GM12873 (cell line): ENCODE data around the gene MBNL2.

Experiments
- TF ChIP-seq, protein P1 (sequence below): IDR thresholded peaks from 2 replicates; pipeline ENCODE4 v1.5.1; 2012; ENCODE audit warnings: low read depth, mild to moderate bottlenecking, moderate library complexity, low read length, control low read depth; ENCODE audit not compliant: insufficient read depth; ENCODE audit errors: missing control alignments

MBNL2 gene

GRCh38 chr13:97307882-97308624 lies 85.9 kb downstream of the MBNL2 start:
- TF ChIP-seq, protein P1, sequence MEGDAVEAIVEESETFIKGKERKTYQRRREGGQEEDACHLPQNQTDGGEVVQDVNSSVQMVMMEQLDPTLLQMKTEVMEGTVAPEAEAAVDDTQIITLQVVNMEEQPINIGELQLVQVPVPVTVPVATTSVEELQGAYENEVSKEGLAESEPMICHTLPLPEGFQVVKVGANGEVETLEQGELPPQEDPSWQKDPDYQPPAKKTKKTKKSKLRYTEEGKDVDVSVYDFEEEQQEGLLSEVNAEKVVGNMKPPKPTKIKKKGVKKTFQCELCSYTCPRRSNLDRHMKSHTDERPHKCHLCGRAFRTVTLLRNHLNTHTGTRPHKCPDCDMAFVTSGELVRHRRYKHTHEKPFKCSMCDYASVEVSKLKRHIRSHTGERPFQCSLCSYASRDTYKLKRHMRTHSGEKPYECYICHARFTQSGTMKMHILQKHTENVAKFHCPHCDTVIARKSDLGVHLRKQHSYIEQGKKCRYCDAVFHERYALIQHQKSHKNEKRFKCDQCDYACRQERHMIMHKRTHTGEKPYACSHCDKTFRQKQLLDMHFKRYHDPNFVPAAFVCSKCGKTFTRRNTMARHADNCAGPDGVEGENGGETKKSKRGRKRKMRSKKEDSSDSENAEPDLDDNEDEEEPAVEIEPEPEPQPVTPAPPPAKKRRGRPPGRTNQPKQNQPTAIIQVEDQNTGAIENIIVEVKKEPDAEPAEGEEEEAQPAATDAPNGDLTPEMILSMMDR: no peak

DNA sequence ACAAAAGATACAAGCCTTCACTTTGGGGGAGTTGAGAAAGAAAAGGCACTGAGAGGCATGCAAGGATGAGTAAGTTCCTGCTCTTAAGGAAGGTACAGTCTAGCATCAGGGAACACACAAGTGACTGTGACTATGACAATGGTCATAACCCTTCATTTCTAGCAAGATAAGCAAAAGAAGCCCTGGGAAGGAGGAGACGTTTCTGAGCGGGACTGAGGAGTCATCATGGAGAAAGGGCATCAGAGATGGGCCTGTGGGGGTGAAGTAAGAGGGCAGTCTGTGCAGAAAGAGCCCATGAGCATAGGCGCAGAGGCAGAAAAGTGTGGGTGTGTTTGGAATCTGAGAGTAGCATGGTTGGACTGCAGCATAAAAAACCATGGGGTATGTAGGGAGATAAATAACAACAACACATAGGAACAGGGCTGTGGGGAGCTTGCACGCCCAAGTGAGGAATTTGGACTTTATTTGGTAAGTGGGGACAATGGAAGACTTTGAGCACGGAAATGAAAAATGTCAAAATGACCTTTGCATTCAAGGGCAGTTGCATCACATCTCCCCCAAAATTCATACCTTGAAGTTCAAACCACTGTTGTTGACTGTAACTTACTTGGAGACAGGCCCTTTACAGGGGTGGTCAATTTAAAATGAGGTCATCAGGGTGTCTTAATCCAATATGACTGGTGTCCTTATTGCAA lies 86.7 kb downstream of the MBNL2 start:
- TF ChIP-seq, protein P1: no peak

DNA sequence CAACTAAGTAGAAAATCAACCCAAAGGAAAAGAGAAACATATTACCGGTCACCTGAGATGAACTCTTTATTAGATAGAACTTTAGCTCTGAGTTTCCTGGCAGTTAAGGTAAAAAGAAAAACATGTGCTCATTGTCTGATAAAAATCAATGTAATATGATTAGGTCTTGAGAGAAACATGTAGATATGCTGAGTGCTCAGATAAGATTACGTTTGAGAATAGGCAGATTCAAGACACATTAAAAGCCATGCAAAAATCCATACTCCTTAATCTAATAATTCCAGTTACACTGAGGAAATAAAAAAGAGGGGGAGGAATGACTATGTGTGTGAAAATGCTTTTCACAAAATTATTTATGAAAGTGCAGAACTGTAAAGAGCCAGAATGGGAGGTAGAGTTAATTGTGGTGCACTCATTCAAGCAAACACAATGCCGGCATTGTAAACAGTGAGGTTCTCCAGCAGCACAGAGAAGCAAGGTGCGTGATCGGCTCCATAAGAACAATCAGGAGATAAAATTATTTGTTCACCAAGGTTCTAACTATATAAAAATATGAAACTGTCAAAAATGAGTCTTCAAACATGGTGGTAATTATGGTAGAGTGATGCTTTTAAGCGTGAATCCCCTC lies 88.8 kb downstream of the MBNL2 start:
- TF ChIP-seq, protein P1: no peak

- TF ChIP-seq, protein P1: no peak
Observed at GRCh38 chr13:97311956-97312355, 89.8 kb downstream of the MBNL2 start.

DNA sequence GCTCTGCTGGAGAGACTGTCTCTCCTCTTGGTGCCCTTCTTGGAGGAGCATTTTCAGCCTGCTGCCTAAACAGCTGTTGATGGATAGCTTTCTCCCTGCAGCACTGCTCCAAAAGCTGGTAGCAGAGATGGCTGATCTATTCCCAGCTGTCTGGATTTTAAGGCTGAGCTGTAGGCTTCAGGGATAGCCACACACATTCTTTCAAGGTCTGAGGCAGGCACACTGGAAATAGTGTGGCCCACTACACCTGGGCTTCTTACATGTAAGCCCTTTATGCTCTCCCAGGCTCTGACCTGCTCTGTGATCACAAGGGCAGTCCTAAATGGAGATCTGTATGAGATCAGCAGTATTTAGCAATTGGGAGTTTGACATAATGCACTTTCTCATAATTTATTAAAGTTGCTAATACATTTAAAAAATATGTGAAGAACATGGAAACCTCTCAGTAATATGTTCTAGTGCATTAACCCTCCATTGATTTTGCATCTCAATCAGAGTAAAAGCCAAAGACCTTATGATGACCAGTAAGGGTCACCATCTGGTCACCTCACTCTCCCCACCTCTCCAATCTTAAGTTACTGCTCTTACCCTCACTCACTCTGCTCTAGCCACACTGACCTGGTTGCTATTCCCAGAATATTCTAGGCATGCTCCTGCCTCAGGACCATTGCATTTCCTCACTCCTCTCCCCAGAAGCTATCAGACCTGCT lies 91.6 kb downstream of the MBNL2 start:
- TF ChIP-seq, protein P1: no peak

- TF ChIP-seq, protein P1: no peak
Observed at GRCh38 chr13:97316390-97316789, 94.3 kb downstream of the MBNL2 start.

GRCh38 chr13:97317933-97318332 lies 95.8 kb downstream of the MBNL2 start:
- TF ChIP-seq, protein P1: no peak
